Activated naive CD8-positive, alpha-beta T cell treated with anti-CD3 and anti-CD28 coated beads, Interleukin-2, amount 50 U/mL, for 24 hours (primary cell): ENCODE results near the gene USP10.

ENCODE experiments used
- ATAC-seq: fragments of 150-1000 bp; cut with Tn5 transposase; one replicate; pipeline ENCODE4 v1.10.0; 2021
- DNase-seq: peaks from one replicate; pipeline ENCODE4 v3.0.0; 2021
- H3K27ac Mint-ChIP-seq: one replicate; pipeline ENCODE4 v1.8.0; 2021; ENCODE audit warnings: mild to moderate bottlenecking, mixed read lengths
- H3K27me3 Mint-ChIP-seq: one replicate; pipeline ENCODE4 v1.8.0; 2021; ENCODE audit warnings: mixed read lengths
- H3K36me3 Mint-ChIP-seq: one replicate; pipeline ENCODE4 v1.8.0; 2021; ENCODE audit warnings: low read depth, mixed read lengths
- H3K4me1 Mint-ChIP-seq: one replicate; pipeline ENCODE4 v1.8.0; 2021; ENCODE audit warnings: mixed read lengths
- H3K4me3 Mint-ChIP-seq: one replicate; pipeline ENCODE4 v1.8.0; 2021; ENCODE audit warnings: mild to moderate bottlenecking, moderate library complexity, mixed read lengths
- H3K9me3 Mint-ChIP-seq: one replicate; pipeline ENCODE4 v1.8.0; 2021; ENCODE audit warnings: mixed read lengths

USP10 gene

GRCh38 chr16:84766978-84767773, 67.4 kb downstream of the USP10 start:
- Mint-ChIP-seq H3K36me3 (peaks cover 73% of the 10 kb centered on the region), H3K27ac (peak overlapping the region; percentile 19), H3K9me3 (no peaks in the 10 kb centered on the region), H3K27me3 (no peaks in the 10 kb centered on the region), H3K4me1 (peaks cover 28% of the 10 kb centered on the region), H3K4me3 (no peak overlapping the region)
- ATAC-seq, result no peak
- DNase-seq, result no peak

GRCh38 chr16:84768061-84768807, 68.4 kb downstream of the USP10 start:
- Mint-ChIP-seq H3K4me1 (peaks cover 28% of the 10 kb centered on the region), H3K27me3 (no peaks in the 10 kb centered on the region), H3K27ac (no peak overlapping the region), H3K4me3 (no peak overlapping the region), H3K9me3 (no peaks in the 10 kb centered on the region), H3K36me3 (peaks cover 73% of the 10 kb centered on the region)
- no peak for DNase-seq
- ATAC-seq, result no peak

GRCh38 chr16:84768808-84769197, 69.0 kb downstream of the USP10 start:
- DNase-seq, result no peak
- H3K9me3 Mint-ChIP-seq, result no peaks in the 10 kb centered on the region
- H3K27ac Mint-ChIP-seq, result no peak overlapping the region
- peaks cover 26% of the 10 kb centered on the region for H3K4me1 Mint-ChIP-seq
- H3K27me3 Mint-ChIP-seq, result no peaks in the 10 kb centered on the region
- H3K36me3 Mint-ChIP-seq, result peaks cover 71% of the 10 kb centered on the region
- ATAC-seq, result no peak
- H3K4me3 Mint-ChIP-seq, result no peak overlapping the region

GRCh38 chr16:84769416-84769815, 69.6 kb downstream of the USP10 start:
- Mint-ChIP-seq H3K27me3 (no peaks in the 10 kb centered on the region), H3K4me1 (peaks cover 25% of the 10 kb centered on the region), H3K4me3 (no peak overlapping the region), H3K27ac (peak overlapping the region; percentile 22), H3K9me3 (no peaks in the 10 kb centered on the region), H3K36me3 (peaks cover 69% of the 10 kb centered on the region)
- ATAC-seq (no peak), DNase-seq (no peak)

GRCh38 chr16:84773312-84773711, 73.5 kb downstream of the USP10 start:
- Mint-ChIP-seq H3K9me3 (no peaks in the 10 kb centered on the region), H3K27ac (no peak overlapping the region), H3K4me1 (no peaks in the 10 kb centered on the region), H3K4me3 (no peak overlapping the region), H3K27me3 (no peaks in the 10 kb centered on the region), H3K36me3 (peaks cover 53% of the 10 kb centered on the region)
- DNase-seq, result no peak
- ATAC-seq, result no peak

- Mint-ChIP-seq H3K9me3 (no peaks in the 10 kb centered on the region), H3K27me3 (no peaks in the 10 kb centered on the region), H3K4me1 (no peaks in the 10 kb centered on the region), H3K27ac (peak overlapping the region; percentile 73), H3K4me3 (no peak overlapping the region), H3K36me3 (peaks cover 52% of the 10 kb centered on the region)
- ATAC-seq, result no peak
- no peak for DNase-seq
Measured at GRCh38 chr16:84774810-84775209, 75.0 kb downstream of the USP10 start.

GRCh38 chr16:84775262-84775810, 75.5 kb downstream of the USP10 start:
- ATAC-seq, result no peak
- Mint-ChIP-seq H3K27me3 (no peaks in the 10 kb centered on the region), H3K9me3 (no peaks in the 10 kb centered on the region), H3K4me3 (no peak overlapping the region), H3K4me1 (no peaks in the 10 kb centered on the region), H3K36me3 (peaks cover 54% of the 10 kb centered on the region), H3K27ac (no peak overlapping the region)
- no peak for DNase-seq

GRCh38 chr16:84777435-84777834, 77.6 kb downstream of the USP10 start:
- Mint-ChIP-seq H3K27ac (no peak overlapping the region), H3K36me3 (peaks cover 49% of the 10 kb centered on the region)

GRCh38 chr16:84778720-84779119, 78.9 kb downstream of the USP10 start:
- Mint-ChIP-seq H3K27ac (no peak overlapping the region), H3K36me3 (peaks cover 40% of the 10 kb centered on the region), H3K4me1 (no peaks in the 10 kb centered on the region), H3K27me3 (no peaks in the 10 kb centered on the region), H3K4me3 (no peak overlapping the region), H3K9me3 (no peaks in the 10 kb centered on the region)
- DNase-seq (no peak), ATAC-seq (no peak)

More at GRCh38 chr16:84777435-84777834, 77.6 kb downstream of the USP10 start:
- H3K4me3 Mint-ChIP-seq, result no peak overlapping the region
- no peaks in the 10 kb centered on the region for H3K9me3 Mint-ChIP-seq
- H3K27me3 Mint-ChIP-seq, result no peaks in the 10 kb centered on the region
- no peaks in the 10 kb centered on the region for H3K4me1 Mint-ChIP-seq
- ATAC-seq, result no peak
- DNase-seq, result no peak

GRCh38 chr16:84780063-84780462, 80.3 kb downstream of the USP10 start:
- Mint-ChIP-seq H3K27ac (no peak overlapping the region), H3K36me3 (peaks cover 34% of the 10 kb centered on the region)

GRCh38 chr16:84780544-84781376, 81.0 kb downstream of the USP10 start:
- DNase-seq (no peak), ATAC-seq (no peak)
- Mint-ChIP-seq H3K36me3 (peaks cover 31% of the 10 kb centered on the region), H3K9me3 (no peaks in the 10 kb centered on the region), H3K27ac (no peak overlapping the region), H3K4me3 (no peak overlapping the region), H3K27me3 (no peaks in the 10 kb centered on the region), H3K4me1 (no peaks in the 10 kb centered on the region)

More at GRCh38 chr16:84780063-84780462, 80.3 kb downstream of the USP10 start:
- no peaks in the 10 kb centered on the region for H3K9me3 Mint-ChIP-seq
- H3K4me1 Mint-ChIP-seq, result no peaks in the 10 kb centered on the region
- no peak overlapping the region for H3K4me3 Mint-ChIP-seq
- peak; percentile 21 for ATAC-seq
- DNase-seq, result no peak
- no peaks in the 10 kb centered on the region for H3K27me3 Mint-ChIP-seq

- Mint-ChIP-seq H3K4me1 (no peaks in the 10 kb centered on the region), H3K4me3 (no peak overlapping the region), H3K27me3 (no peaks in the 10 kb centered on the region), H3K36me3 (peaks cover 22% of the 10 kb centered on the region), H3K9me3 (no peaks in the 10 kb centered on the region), H3K27ac (no peak overlapping the region)
- DNase-seq (no peak), ATAC-seq (no peak)
Measured at GRCh38 chr16:84782846-84783245, 83.0 kb downstream of the USP10 start.

GRCh38 chr16:84785843-84786581, 86.2 kb downstream of the USP10 start:
- Mint-ChIP-seq H3K36me3 (no peaks in the 10 kb centered on the region), H3K27ac (no peak overlapping the region), H3K4me1 (no peaks in the 10 kb centered on the region), H3K4me3 (no peak overlapping the region), H3K27me3 (no peaks in the 10 kb centered on the region), H3K9me3 (no peaks in the 10 kb centered on the region)
- DNase-seq, result no peak
- no peak for ATAC-seq
